ENCODE data around the gene SPATC1L. TPM values are rescaled to one million over a fixed set of nuclear protein-coding genes. Genes with fewer than 3 reads are reported as not detected.
A peak's percentile ranks its signal among the peaks of the same experiment; 100 is the strongest.

The SPATC1L gene
- total RNA-seq, 1 experiment from 2014 or later, result 36.0 TPM

GRCh38 chr21:46120301-46121285, 63.7 kb downstream of the SPATC1L start:
- TF ChIP-seq CTCF (conservative IDR thresholded peaks at IDR 0.05), result no peak
- no peak overlapping the region for H4K8ac ChIP-seq (replicated peaks; ENCODE audit: insufficient read length, low read depth, low read length)
- H2BK12ac ChIP-seq (ENCODE audit: insufficient read length, low read depth, low read length), result no peak overlapping the region
- no peaks in the 10 kb centered on the region for H3K79me1 ChIP-seq (ENCODE audit: insufficient read depth, low read depth, low read length, poor library complexity, severe bottlenecking)
- H3K27ac Mint-ChIP-seq, result no peak overlapping the region
- no peak overlapping the region for H2BK5ac ChIP-seq (ENCODE audit: insufficient read length, low read length)
- H3K27me3 Mint-ChIP-seq (ENCODE audit: low read depth), result no peaks in the 10 kb centered on the region
- no peaks in the 10 kb centered on the region for H3K4me1 ChIP-seq (ENCODE audit: insufficient read depth, low read length)
- no peak overlapping the region for H4K5ac ChIP-seq (ENCODE audit: insufficient read length, low read depth, low read length)
- no peak overlapping the region for H3K9ac ChIP-seq (ENCODE audit: extremely low read depth, insufficient read length, low read length)
- peaks cover 9 to 45% (median 11%) of the 10 kb centered on the region in 3 experiments for H3K36me3 Mint-ChIP-seq (ENCODE audit: insufficient read depth in 1 of 3, low read depth in 3 of 3)
- no peak overlapping the region for H4K91ac ChIP-seq (ENCODE audit: insufficient read length, low read depth, low read length)
- H2BK20ac ChIP-seq (ENCODE audit: low read depth, low read length, poor library complexity, severe bottlenecking), result no peak overlapping the region
- no peak overlapping the region for H3K18ac ChIP-seq (ENCODE audit: insufficient read length, low read depth, low read length)
- no peak overlapping the region for H3K4me3 Mint-ChIP-seq
- H3T11ph ChIP-seq (ENCODE audit: low read length), result no peak overlapping the region
- no peaks in the 10 kb centered on the region for H3K23me2 ChIP-seq (ENCODE audit: insufficient read length, low read depth, low read length, poor library complexity, severe bottlenecking)
- H3K9me3 Mint-ChIP-seq, result no peaks in the 10 kb centered on the region
- H3K56ac ChIP-seq (ENCODE audit: insufficient read length, low read depth, low read length), result no peak overlapping the region
- no peaks in the 10 kb centered on the region for H3K4me1 Mint-ChIP-seq
- H2BK15ac ChIP-seq (ENCODE audit: low read depth, low read length), result no peak overlapping the region
- no peak overlapping the region for H3K23ac ChIP-seq (ENCODE audit: insufficient read length, low read depth, low read length)
- H3K4me2 ChIP-seq (ENCODE audit: insufficient read depth, insufficient read length, low read length), result no peak overlapping the region
- WGBS (ENCODE audit: extremely low coverage, insufficient read length, low lambda C conversion rate), result no CpG with 5 or more reads among the region's 26 CpGs
- no peaks in the 10 kb centered on the region for H4K20me1 ChIP-seq (ENCODE audit: control insufficient read depth, insufficient read depth, insufficient read length)
- H3K79me2 ChIP-seq (ENCODE audit: insufficient read depth, low read length), result no peaks in the 10 kb centered on the region
- no peaks in the 10 kb centered on the region for H3K27me3 ChIP-seq (ENCODE audit: insufficient read depth, low read length)
- H2BK120ac ChIP-seq (ENCODE audit: low read depth, low read length, poor library complexity, severe bottlenecking), result no peak overlapping the region
- no peak overlapping the region; the same call in 1 of the 2 replicates for H3K14ac ChIP-seq (ENCODE audit: insufficient read depth, low read length)
- H2AFZ ChIP-seq (ENCODE audit: low read length), result no peak overlapping the region
- H3K4ac ChIP-seq (ENCODE audit: low read depth, low read length), result no peak overlapping the region
- peak; percentile 21 for DNase-seq
- no peak overlapping the region for H2AK5ac ChIP-seq (ENCODE audit: insufficient read length, low read length)
- H3K27ac ChIP-seq (ENCODE audit: insufficient read length, low read depth, low read length), result no peak overlapping the region
- no peaks in the 10 kb centered on the region for H3K9me3 ChIP-seq (ENCODE audit: control insufficient read depth, low read depth, low read length)

Measured in H9 (cell line).